ENCODE data around the gene TM9SF4.

The TM9SF4 gene

GRCh38 chr20:32188376-32189122 is 79.0 kb downstream of the TM9SF4 start:
- no peak for TF ChIP-seq RAD21 (IDR thresholded peaks at IDR 0.05; ENCODE audit: low read depth)
- TF ChIP-seq TCF12 (IDR thresholded peaks at IDR 0.05; ENCODE audit: low read depth) = no peak
- no peak for TF ChIP-seq REST (IDR thresholded peaks at IDR 0.05; ENCODE audit: low read depth)
- no peak for TF ChIP-seq TAF1 (IDR thresholded peaks at IDR 0.05; ENCODE audit: low read depth)
- no peak for TF ChIP-seq EP300 (IDR thresholded peaks at IDR 0.05; ENCODE audit: borderline replicate concordance)
- no peak for TF ChIP-seq TEAD4 (IDR thresholded peaks at IDR 0.05)

GRCh38 chr20:32189123-32189410 is 79.6 kb downstream of the TM9SF4 start:
- TF ChIP-seq MAX (IDR thresholded peaks at IDR 0.05) = no peak
- TF ChIP-seq EP300 (IDR thresholded peaks at IDR 0.05; ENCODE audit: borderline replicate concordance) = no peak
- no peak for TF ChIP-seq CEBPB (IDR thresholded peaks at IDR 0.05)
- no peak for TF ChIP-seq YY1 (IDR thresholded peaks at IDR 0.05; ENCODE audit: low read depth)
- TF ChIP-seq USF1 (IDR thresholded peaks at IDR 0.05) = no peak
- TF ChIP-seq ZBTB7A (IDR thresholded peaks at IDR 0.05; ENCODE audit: low read depth) = no peak
- no peak for TF ChIP-seq TEAD4 (IDR thresholded peaks at IDR 0.05)
- TF ChIP-seq CREB1 (IDR thresholded peaks at IDR 0.05; ENCODE audit: low read depth) = no peak
- no peak for TF ChIP-seq REST (IDR thresholded peaks at IDR 0.05; ENCODE audit: low read depth)
- no peak for TF ChIP-seq RAD21 (IDR thresholded peaks at IDR 0.05; ENCODE audit: low read depth)
- TF ChIP-seq FOXM1 (IDR thresholded peaks at IDR 0.05; ENCODE audit: borderline replicate concordance, low read depth) = no peak
- no peak for TF ChIP-seq TAF1 (IDR thresholded peaks at IDR 0.05; ENCODE audit: low read depth)
- no peak for TF ChIP-seq EGR1 (IDR thresholded peaks at IDR 0.05)
- TF ChIP-seq TCF12 (IDR thresholded peaks at IDR 0.05; ENCODE audit: low read depth) = no peak
- no peak for TF ChIP-seq NFIC (IDR thresholded peaks at IDR 0.05)

- no peak for TF ChIP-seq TAF1 (IDR thresholded peaks at IDR 0.05; ENCODE audit: low read depth)
- no peak for TF ChIP-seq FOXM1 (IDR thresholded peaks at IDR 0.05; ENCODE audit: borderline replicate concordance, low read depth)
- no peak for TF ChIP-seq YY1 (IDR thresholded peaks at IDR 0.05; ENCODE audit: low read depth)
- no peak for TF ChIP-seq NFIC (IDR thresholded peaks at IDR 0.05)
- no peak for TF ChIP-seq CREB1 (IDR thresholded peaks at IDR 0.05; ENCODE audit: low read depth)
- TF ChIP-seq REST (IDR thresholded peaks at IDR 0.05; ENCODE audit: low read depth) = no peak
- no peak for TF ChIP-seq RAD21 (IDR thresholded peaks at IDR 0.05; ENCODE audit: low read depth)
- TF ChIP-seq CEBPB (IDR thresholded peaks at IDR 0.05) = no peak
- no peak for TF ChIP-seq MAX (IDR thresholded peaks at IDR 0.05)
- no peak for TF ChIP-seq USF1 (IDR thresholded peaks at IDR 0.05)
- TF ChIP-seq ZBTB7A (IDR thresholded peaks at IDR 0.05; ENCODE audit: low read depth) = no peak
- no peak for TF ChIP-seq EGR1 (IDR thresholded peaks at IDR 0.05)
- TF ChIP-seq TCF12 (IDR thresholded peaks at IDR 0.05; ENCODE audit: low read depth) = no peak
- TF ChIP-seq TEAD4 (IDR thresholded peaks at IDR 0.05) = no peak
- no peak for TF ChIP-seq EP300 (IDR thresholded peaks at IDR 0.05; ENCODE audit: borderline replicate concordance)
These were observed 80.4 kb downstream of the TM9SF4 start for GRCh38 chr20:32189691-32190615.

Measured in Ishikawa (cell line).